HepG2 (cell line): ENCODE data around the gene INO80C. TPM values are rescaled to one million over a fixed set of nuclear protein-coding genes. Genes with fewer than 3 reads are reported as not detected.

Experiments
- CENPX ChIP-seq: sonication (generic); formaldehyde crosslinking; IDR thresholded peaks from 2 replicates; pipeline ENCODE4 v1.9.0; 2021; ENCODE audit warnings: mild to moderate bottlenecking, missing genetic modification reagents, moderate library complexity
- DDIT3 ChIP-seq: sonication (generic); formaldehyde crosslinking; IDR thresholded peaks from 2 replicates; pipeline ENCODE4 v1.4.0; 2020; ENCODE audit warnings: mild to moderate bottlenecking, missing genetic modification reagents
- HDAC1 ChIP-seq: sonication (generic); formaldehyde crosslinking; IDR thresholded peaks from 2 replicates; pipeline ENCODE4 v1.5.1; 2020; ENCODE audit warnings: mild to moderate bottlenecking, missing genetic modification reagents
- HOXA9 ChIP-seq: sonication (generic); formaldehyde crosslinking; IDR thresholded peaks from 2 replicates; pipeline ENCODE4 v1.8.1; 2022; ENCODE audit warnings: missing genetic modification reagents, mild to moderate bottlenecking, moderate library complexity, borderline replicate concordance
- NR2F1 ChIP-seq, 2 experiments: fragments of 450-650 bp in 1 of 2; formaldehyde crosslinking in 1 of 2; IDR thresholded peaks; 2 replicates each; pipeline versions ENCODE4 v1.5.0 to v1.6.1; 2016 to 2020; ENCODE audit warnings: mild to moderate bottlenecking in 1 of 2, missing compliant biosample characterization in 1 of 2, missing genetic modification reagents in 1 of 2, moderate library complexity in 1 of 2
- POLR2AphosphoS2 ChIP-seq: IDR thresholded peaks from 2 replicates; pipeline ENCODE4 v1.6.1; 2011; ENCODE audit warnings: low read depth, low read length, improper control_type of control experiment
- RERE ChIP-seq: IDR thresholded peaks from 2 replicates; pipeline ENCODE4 v1.6.1; 2016; ENCODE audit warnings: low read depth, missing genetic modification reagents, missing compliant biosample characterization
- SCMH1 ChIP-seq: sonication (generic); formaldehyde crosslinking; IDR thresholded peaks from 2 replicates; pipeline ENCODE4 v1.9.0; 2021; ENCODE audit warnings: missing genetic modification reagents, mild to moderate bottlenecking, borderline replicate concordance
- ZNF143 ChIP-seq: sonication (generic); formaldehyde crosslinking; IDR thresholded peaks from 2 replicates; pipeline ENCODE4 v1.4.0; 2020; ENCODE audit warnings: missing genetic modification reagents
- ZNF275 ChIP-seq: sonication (generic); formaldehyde crosslinking; IDR thresholded peaks from 2 replicates; pipeline ENCODE4 v1.8.0; 2022; ENCODE audit warnings: missing genetic modification reagents, mild to moderate bottlenecking, inconsistent platforms, borderline replicate concordance
- ZNF460 ChIP-seq: sonication (generic); formaldehyde crosslinking; IDR thresholded peaks from 2 replicates; pipeline ENCODE4 v1.5.1; 2020; ENCODE audit warnings: missing genetic modification reagents, mild to moderate bottlenecking, borderline replicate concordance
- ZNF468 ChIP-seq: sonication (generic); formaldehyde crosslinking; IDR thresholded peaks from 2 replicates; pipeline ENCODE4 v1.8.0; 2022; ENCODE audit warnings: mild to moderate bottlenecking, moderate library complexity, missing genetic modification reagents
- ZNF552 ChIP-seq: sonication (generic); formaldehyde crosslinking; IDR thresholded peaks from 2 replicates; pipeline ENCODE4 v1.9.0; 2022; ENCODE audit warnings: missing genetic modification reagents, mild to moderate bottlenecking, borderline replicate concordance
- ZNF605 ChIP-seq: sonication (generic); formaldehyde crosslinking; IDR thresholded peaks from 2 replicates; pipeline ENCODE4 v1.8.0; 2022; ENCODE audit warnings: mild to moderate bottlenecking, missing genetic modification reagents
- ZNF747 ChIP-seq: sonication (generic); formaldehyde crosslinking; IDR thresholded peaks from 2 replicates; pipeline ENCODE4 v1.8.1; 2023; ENCODE audit warnings: missing genetic modification reagents, mild to moderate bottlenecking, borderline replicate concordance
- ZNF75D ChIP-seq: sonication (generic); formaldehyde crosslinking; IDR thresholded peaks from 2 replicates; pipeline ENCODE4 v1.8.1; 2023; ENCODE audit warnings: missing genetic modification reagents, mild to moderate bottlenecking, borderline replicate concordance
- ZNF775 ChIP-seq: sonication (generic); formaldehyde crosslinking; IDR thresholded peaks from 2 replicates; pipeline ENCODE4 v1.4.0; 2020; ENCODE audit warnings: missing genetic modification reagents, mild to moderate bottlenecking, moderate library complexity, borderline replicate concordance
- polyA plus RNA-seq, 8 experiments: library from polyadenylated mRNA; depleted of rRNA in 3 of 8; stranded (reverse) in 7 of 8; unstranded in 1 of 8; fragments of >200 nt; fragmentation: Illumina TruSeq in 4 of 8; extraction: Trizol in 4 of 8; gene quantifications; 2 replicates each; pipeline versions ENCODE4 v1.2.1 to v1.2.3, GENCODE V29; 2011 to 2016; ENCODE audit warnings: low read depth in 4 of 8, missing spikeins in 1 of 8, mixed read lengths in 1 of 8; ENCODE audit not compliant: insufficient read depth in 1 of 8
- total RNA-seq, 5 experiments: library from RNA; depleted of rRNA; stranded (reverse); fragments of >200 nt; fragmentation: Illumina TruSeq; extraction: Trizol; gene quantifications; 2 replicates each; pipeline ENCODE4 v1.2.3, GENCODE V29; 2016; ENCODE audit warnings: low read depth in 1 of 5

The INO80C gene
- total and polyA plus RNA-seq, 2 of the 13 experiments (the other 11 are each of a cell fraction or from before 2014, with no cell fraction given) = 8.2 to 15.4 TPM

GRCh38 chr18:35497370-35498197 is at the start of gene INO80C (continued):
- TF ChIP-seq ZNF275 (CRISPR knock-in tag) (peak; percentile 72; the same call in 1 of the 2 replicates), ZNF605 (peak; percentile 91), POLR2AphosphoS2 (no peak; the same call in 1 of the 2 replicates), NR2F1 (CRISPR knock-in tag; IDR thresholded peaks at IDR 0.05) (no peak), ZNF460 (CRISPR knock-in tag) (0 out of 2 replicates have a peak, but pooled peaks have one; percentile 22), HOXA9 (CRISPR knock-in tag) (no peak), SCMH1 (no peak), CENPX (no peak), ZNF75D (no peak), HDAC1 (CRISPR knock-in tag) (peak; percentile 92), DDIT3 (CRISPR knock-in tag) (no peak), ZNF468 (no peak), ZNF747 (CRISPR knock-in tag) (peak; percentile 29), RERE (CRISPR knock-in tag) (no peak), ZNF552 (CRISPR knock-in tag) (peak; percentile 79; the same call in 1 of the 2 replicates), ZNF143 (CRISPR knock-in tag) (no peak; the same call in 1 of the 2 replicates), ZNF775 (0 out of 2 replicates have a peak, but pooled peaks have one; percentile 47)
